Stimulated activated CD8-positive, alpha-beta memory T cell treated with anti-CD3 and anti-CD28 coated beads, Interleukin-4, amount 100 ng/mL, for 24 hours (primary cell): ENCODE data around the gene AAK1.
"Not testable (repeated sequence)": the region's sequence is repeated elsewhere in the genome, so short reads cannot be mapped to it uniquely, and the experiment has no call there.

Source experiments
- DNase-seq: peaks from one replicate; pipeline ENCODE4 v3.0.0-alpha.2; 2020; ENCODE audit warnings: low read depth

The AAK1 gene

GRCh38 chr2:69452687-69453086 lies 190.9 kb downstream of the AAK1 start:
- no peak for DNase-seq

- no peak for DNase-seq
These were observed 192.7 kb downstream of the AAK1 start for GRCh38 chr2:69450735-69451416.

GRCh38 chr2:69449906-69450305 lies 193.6 kb downstream of the AAK1 start:
- DNase-seq: no peak

GRCh38 chr2:69443673-69444072 lies 199.9 kb downstream of the AAK1 start:
- DNase-seq: not testable (repeated sequence)

GRCh38 chr2:69439499-69439898 lies 204.0 kb downstream of the AAK1 start:
- DNase-seq: not testable (repeated sequence)

- DNase-seq: no peak
These were observed 205.0 kb downstream of the AAK1 start for GRCh38 chr2:69438580-69438979.

- DNase-seq: no peak
These were observed 205.8 kb downstream of the AAK1 start for GRCh38 chr2:69437751-69438154.

GRCh38 chr2:69436938-69437750 lies 206.4 kb downstream of the AAK1 start, which contains the start of gene NFU1:
Gene NFU1, minus strand, starts transcription at chr2:69437435. Its CDS starts 13 bp downstream, at chr2:69437422.
- peak; percentile 85 for DNase-seq

- no peak for DNase-seq
These were observed 207.0 kb downstream of the AAK1 start for GRCh38 chr2:69436596-69436937.

GRCh38 chr2:69434753-69435152 lies 208.8 kb downstream of the AAK1 start:
- DNase-seq: no peak

- no peak for DNase-seq
These were observed 213.9 kb downstream of the AAK1 start for GRCh38 chr2:69429491-69430183.

- no peak for DNase-seq
These were observed 214.6 kb downstream of the AAK1 start for GRCh38 chr2:69428981-69429380.

- DNase-seq: no peak
These were observed 219.1 kb downstream of the AAK1 start for GRCh38 chr2:69424419-69424818.

GRCh38 chr2:69422198-69422597 lies 221.3 kb downstream of the AAK1 start:
- no peak for DNase-seq

- not testable (repeated sequence) for DNase-seq
These were observed 224.4 kb downstream of the AAK1 start for GRCh38 chr2:69419111-69419510.

GRCh38 chr2:69416147-69416546 lies 227.4 kb downstream of the AAK1 start:
- no peak for DNase-seq
